ENCODE results near the gene TTL. TPM values are rescaled to one million over a fixed set of nuclear protein-coding genes. Genes with fewer than 3 reads are reported as not detected.
A peak's percentile ranks its signal among the peaks of the same experiment; 100 is the strongest.

Gene TTL
- total and polyA plus RNA-seq, 4 experiments from 2014 or later = 1.8 to 23.3 (median 13.8) TPM

DNA sequence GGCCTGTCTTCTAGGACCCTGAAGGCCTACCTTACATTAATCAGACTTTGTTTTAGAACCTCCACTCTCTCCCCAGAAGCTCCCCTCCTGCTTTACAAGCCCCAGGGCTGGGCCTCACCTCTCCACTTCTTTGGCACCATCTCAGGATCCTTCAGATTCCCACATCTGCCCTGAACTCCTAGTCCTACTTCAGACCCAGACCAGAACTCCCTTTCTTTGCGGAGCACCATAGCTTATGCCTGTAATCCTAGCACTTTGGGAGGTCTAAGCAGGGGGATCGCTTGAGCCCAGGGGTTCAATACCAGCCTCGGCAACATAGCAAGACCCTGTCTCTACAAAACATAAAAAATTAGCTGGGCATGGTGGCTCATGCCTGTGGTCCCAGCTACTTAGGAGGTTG, 103.4 kb downstream of the TTL start:
- Mint-ChIP-seq H3K27me3 (no peaks in the 10 kb centered on the region), H3K36me3 (peaks cover 15 to 32% of the 10 kb centered on the region in 2 donors), H3K9me3 (peaks cover 0 to 3% (median 0%) of the 10 kb centered on the region in 8 donors), H3K4me3 (peak overlapping the region; percentile 95 to 98 (median 96)), H3K4me1 (peaks cover 19 to 54% (median 31%) of the 10 kb centered on the region in 4 donors), H3K27ac (peak overlapping the region; percentile 94 to 99 (median 98))
- Histone ChIP-seq H3K27me3 (ENCODE audit: insufficient read depth, low read length) (no peaks in the 10 kb centered on the region), H3K4me3 (ENCODE audit: low read length in 2 of 2) (peak overlapping the region in 1 of 2 donors; percentile 88), H3K27ac (ENCODE audit: low read depth, low read length) (peak overlapping the region; percentile 79), H3K36me3 (ENCODE audit: insufficient read depth, low read length) (peaks cover 12% of the 10 kb centered on the region), H3K9me3 (ENCODE audit: control insufficient read depth in 1 of 2, low read length in 2 of 2) (no peaks in the 10 kb centered on the region), H3K4me1 (ENCODE audit: insufficient read depth, low read length) (peaks cover 27% of the 10 kb centered on the region)
- intact Hi-C loops (cut with micrococcal nuclease) = loop anchor here (2.0 kb wide), 1 partner anchor 331 kb away; the partner anchor contains the start of gene ZC3H8
- DNase-seq = no peak
- POLR2A ChIA-PET (ENCODE audit: partially characterized antibody) = interaction anchor here (0.7 to 3.8 kb wide), 14 partner anchors 14 to 531 kb away, joined by 3 to 27 read pairs (median 6); partner anchors contain the start of genes POLR1B, SLC20A1, TMEM87B and ZC3H8
- CTCF ChIA-PET (ENCODE audit: partially characterized antibody) = interaction anchor here (0.9 to 3.5 kb wide), 9 partner anchors 12 to 163 kb away, joined by 3 to 19 read pairs (median 4); no protein-coding TSS in a partner anchor

DNA sequence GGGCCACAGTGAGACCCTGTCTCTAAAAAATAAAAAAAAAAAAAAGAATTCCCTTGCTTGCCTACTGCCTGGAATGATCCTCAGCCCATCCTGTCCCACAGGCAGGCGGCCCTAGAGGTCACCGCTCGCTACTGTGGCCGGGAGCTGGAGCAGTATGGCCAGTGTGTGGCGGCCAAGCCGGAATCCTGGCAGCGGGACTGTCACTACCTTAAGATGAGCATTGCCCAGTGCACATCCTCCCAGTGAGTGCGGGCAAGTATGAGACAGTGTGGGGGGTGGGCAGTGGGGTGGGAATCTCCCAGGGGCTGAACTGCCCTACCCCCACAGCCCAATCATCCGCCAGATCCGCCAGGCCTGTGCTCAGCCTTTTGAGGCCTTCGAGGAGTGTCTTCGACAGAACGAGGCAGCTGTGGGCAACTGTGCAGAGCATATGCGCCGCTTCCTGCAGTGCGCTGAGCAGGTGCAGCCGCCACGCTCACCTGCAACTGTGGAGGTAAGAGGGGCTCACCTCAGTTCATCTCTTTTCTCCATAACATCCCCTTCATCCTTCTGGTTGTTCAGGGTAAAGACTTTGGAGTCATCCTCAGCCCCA, 104.0 kb downstream of the TTL start:
- Histone ChIP-seq H3K36me3 (ENCODE audit: insufficient read depth, low read length) (peaks cover 12% of the 10 kb centered on the region), H3K27ac (ENCODE audit: low read depth, low read length) (no peak overlapping the region), H3K4me1 (ENCODE audit: insufficient read depth, low read length) (peaks cover 27% of the 10 kb centered on the region), H3K4me3 (ENCODE audit: low read length in 2 of 2) (no peak overlapping the region), H3K27me3 (ENCODE audit: insufficient read depth, low read length) (no peaks in the 10 kb centered on the region), H3K9me3 (ENCODE audit: control insufficient read depth in 1 of 2, low read length in 2 of 2) (no peaks in the 10 kb centered on the region)
- DNase-seq = no peak
- peaks cover 0 to 3% (median 0%) of the 10 kb centered on the region in 8 donors for H3K9me3 Mint-ChIP-seq
- peak overlapping the region in 6 of 8 donors; percentile 33 to 97 (median 72) for H3K4me3 Mint-ChIP-seq
- peaks cover 18 to 34% of the 10 kb centered on the region in 2 donors for H3K36me3 Mint-ChIP-seq
- no peaks in the 10 kb centered on the region for H3K27me3 Mint-ChIP-seq
- peak overlapping the region in 5 of 7 donors; percentile 40 to 78 (median 61) for H3K27ac Mint-ChIP-seq
- intact Hi-C loops (cut with micrococcal nuclease) = loop anchor here (2.0 kb wide), 1 partner anchor 331 kb away; the partner anchor contains the start of gene ZC3H8
- ChIA-PET POLR2A (ENCODE audit: partially characterized antibody) (interaction anchor here (1.4 to 3.8 kb wide), 5 partner anchors 14 to 106 kb away, joined by 4 to 27 read pairs (median 12); partner anchors contain the start of genes POLR1B and SLC20A1), CTCF (ENCODE audit: partially characterized antibody) (interaction anchor here (0.9 to 3.5 kb wide), 7 partner anchors 11 to 163 kb away, joined by 3 to 16 read pairs (median 3); no protein-coding TSS in a partner anchor)
- H3K4me1 Mint-ChIP-seq = peaks cover 19 to 54% (median 31%) of the 10 kb centered on the region in 4 donors

DNA sequence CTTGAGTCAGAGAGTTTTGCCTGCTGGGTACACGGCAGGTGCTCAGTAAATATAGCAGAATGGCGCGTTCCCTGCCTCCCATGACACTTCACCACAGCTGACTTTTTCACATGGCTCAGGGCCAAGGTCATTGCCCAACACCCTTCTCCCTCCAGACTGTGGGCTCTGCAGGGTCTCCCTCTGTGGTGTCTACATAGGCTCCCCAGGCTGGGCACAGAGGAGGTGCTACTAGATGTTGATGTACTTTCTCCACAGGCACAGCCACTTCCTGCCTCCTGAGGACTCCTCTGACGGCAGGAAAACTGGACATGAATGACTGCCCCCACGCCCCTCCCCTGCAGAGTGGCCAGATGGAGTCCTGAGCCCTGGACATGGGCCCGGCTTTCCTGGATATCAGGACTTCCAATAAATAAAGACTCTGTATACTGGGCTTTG, 106.7 kb downstream of the TTL start:
- H3K27ac ChIP-seq (ENCODE audit: low read depth, low read length) = no peak overlapping the region
- no peaks in the 10 kb centered on the region for H3K27me3 ChIP-seq (ENCODE audit: insufficient read depth, low read length)
- peak overlapping the region in 2 of 8 donors; percentile 47 to 69 for H3K4me3 Mint-ChIP-seq
- H3K4me3 ChIP-seq (ENCODE audit: low read length in 2 of 2) = no peak overlapping the region
- no peak for DNase-seq
- H3K27me3 Mint-ChIP-seq = no peaks in the 10 kb centered on the region
- peaks cover 25 to 41% of the 10 kb centered on the region in 2 donors for H3K36me3 Mint-ChIP-seq
- POLR2A ChIA-PET (ENCODE audit: partially characterized antibody) = interaction anchor here (2.0 kb wide), 1 partner anchor 103 kb away, joined by 5 read pairs; no protein-coding TSS in a partner anchor
- H3K4me1 Mint-ChIP-seq = peaks cover 14 to 37% (median 25%) of the 10 kb centered on the region in 4 donors
- no peaks in the 10 kb centered on the region for H3K9me3 ChIP-seq (ENCODE audit: control insufficient read depth in 1 of 2, low read length in 2 of 2)
- H3K27ac Mint-ChIP-seq = peak overlapping the region in 2 of 7 donors; percentile 3 to 21
- peaks cover 12% of the 10 kb centered on the region for H3K36me3 ChIP-seq (ENCODE audit: insufficient read depth, low read length)
- H3K4me1 ChIP-seq (ENCODE audit: insufficient read depth, low read length) = peaks cover 22% of the 10 kb centered on the region
- H3K9me3 Mint-ChIP-seq = peaks cover 0 to 1% (median 0%) of the 10 kb centered on the region in 8 donors
- CTCF ChIA-PET (ENCODE audit: partially characterized antibody) = interaction anchor here (0.6 kb wide), 1 partner anchor 26 kb away, joined by 3 read pairs; no protein-coding TSS in a partner anchor
- intact Hi-C loops (cut with micrococcal nuclease) = no loop called here

Other genes starting within 250 kb of the TTL start
- gene ZC3H8, start 227.1 kb upstream of the TTL start, total RNA-seq = 10 to 100 TPM; 17.9 to 18.9 TPM
- 10 to 100 TPM in 1 of 2 donors, 1 to 10 TPM in 1; 8.4 to 17.3 TPM for gene ZC3H8, start 227.1 kb upstream of the TTL start, polyA plus RNA-seq
- 10 to 100 TPM; 36.8 to 43.2 TPM for gene ZC3H6, start 206.6 kb upstream of the TTL start, total RNA-seq
- 1 to 10 TPM; 4.6 to 7.7 TPM for gene ZC3H6, start 206.6 kb upstream of the TTL start, polyA plus RNA-seq
- gene RGPD8, start 48.5 kb upstream of the TTL start, total RNA-seq = 10 to 100 TPM; 30.0 to 30.1 TPM
- gene RGPD8, start 48.5 kb upstream of the TTL start, polyA plus RNA-seq = 1 to 10 TPM; 1.9 to 4.7 TPM
- 10 to 100 TPM; 29.7 to 31.3 TPM for gene POLR1B, start 60.3 kb downstream of the TTL start, total RNA-seq
- gene POLR1B, start 60.3 kb downstream of the TTL start, polyA plus RNA-seq = 10 to 100 TPM; 18.4 to 25.4 TPM
- 10 to 100 TPM; 23.3 to 24.9 TPM for gene CHCHD5, start 102.5 kb downstream of the TTL start, total RNA-seq
- gene CHCHD5, start 102.5 kb downstream of the TTL start, polyA plus RNA-seq = 10 to 100 TPM; 40.2 to 71.1 TPM
- gene SLC20A1, start 163.8 kb downstream of the TTL start, total RNA-seq = 10 to 100 TPM; 93.5 to 94.0 TPM
- 10 to 100 TPM; 25.5 to 36.7 TPM for gene SLC20A1, start 163.8 kb downstream of the TTL start, polyA plus RNA-seq
- not detected for gene NT5DC4, start 238.9 kb downstream of the TTL start, total RNA-seq
- gene NT5DC4, start 238.9 kb downstream of the TTL start, polyA plus RNA-seq = not detected